ENCODE measurements around the gene ROR2. TPM values are rescaled to one million over a fixed set of nuclear protein-coding genes. Genes with fewer than 3 reads are reported as not detected.

ROR2 gene
- total and polyA plus RNA-seq, 7 donors = 0.46 to 81.7 (median 51.4) TPM

DNA sequence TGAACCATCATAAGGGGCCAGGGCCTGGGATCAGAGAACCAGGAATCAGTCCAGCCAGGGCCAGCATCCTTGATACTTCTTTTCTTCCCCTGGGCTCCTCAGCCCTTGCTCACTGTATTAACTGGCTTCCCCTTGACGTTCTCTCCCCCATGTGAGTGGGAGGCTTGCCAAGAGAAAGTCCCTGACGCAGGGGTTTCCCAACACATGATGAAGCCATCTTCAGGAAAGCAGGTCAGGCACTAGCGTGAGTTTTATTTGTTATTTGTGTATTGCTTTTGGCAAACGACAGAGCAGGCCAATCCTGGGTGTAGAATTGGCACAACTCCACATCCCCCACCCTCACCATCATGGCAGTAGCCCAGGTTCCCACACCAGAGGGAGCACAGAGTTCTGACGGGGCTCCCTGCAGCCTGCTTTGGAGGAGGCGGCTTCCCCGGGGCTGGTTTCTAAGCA, 360.9 kb downstream of the ROR2 start:
- no peaks in the 10 kb centered on the region for H3K9me3 ChIP-seq
- no peak overlapping the region for H3K4me3 ChIP-seq
- WGBS, 2 donors = 25 to 52% methylated on average over 7 of the region's 7 CpGs
- peak; percentile 74 for DNase-seq
- H3K4me1 ChIP-seq = peaks cover 0 to 11% (median 4%) of the 10 kb centered on the region in 4 donors
- TF ChIP-seq POLR2AphosphoS5 (IDR thresholded peaks at IDR 0.05) (peak in 3 of 4 donors; percentile 8 to 70 (median 38)), EP300 (IDR thresholded peaks at IDR 0.05) (peak in 1 of 4 donors; percentile 77)
- TF ChIP-seq, protein P1, sequence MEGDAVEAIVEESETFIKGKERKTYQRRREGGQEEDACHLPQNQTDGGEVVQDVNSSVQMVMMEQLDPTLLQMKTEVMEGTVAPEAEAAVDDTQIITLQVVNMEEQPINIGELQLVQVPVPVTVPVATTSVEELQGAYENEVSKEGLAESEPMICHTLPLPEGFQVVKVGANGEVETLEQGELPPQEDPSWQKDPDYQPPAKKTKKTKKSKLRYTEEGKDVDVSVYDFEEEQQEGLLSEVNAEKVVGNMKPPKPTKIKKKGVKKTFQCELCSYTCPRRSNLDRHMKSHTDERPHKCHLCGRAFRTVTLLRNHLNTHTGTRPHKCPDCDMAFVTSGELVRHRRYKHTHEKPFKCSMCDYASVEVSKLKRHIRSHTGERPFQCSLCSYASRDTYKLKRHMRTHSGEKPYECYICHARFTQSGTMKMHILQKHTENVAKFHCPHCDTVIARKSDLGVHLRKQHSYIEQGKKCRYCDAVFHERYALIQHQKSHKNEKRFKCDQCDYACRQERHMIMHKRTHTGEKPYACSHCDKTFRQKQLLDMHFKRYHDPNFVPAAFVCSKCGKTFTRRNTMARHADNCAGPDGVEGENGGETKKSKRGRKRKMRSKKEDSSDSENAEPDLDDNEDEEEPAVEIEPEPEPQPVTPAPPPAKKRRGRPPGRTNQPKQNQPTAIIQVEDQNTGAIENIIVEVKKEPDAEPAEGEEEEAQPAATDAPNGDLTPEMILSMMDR (IDR thresholded peaks at IDR 0.05) = no peak
- no peaks in the 10 kb centered on the region for H3K36me3 ChIP-seq
- H3K27me3 ChIP-seq = no peaks in the 10 kb centered on the region
- H3K27ac ChIP-seq = no peak overlapping the region
- intact Hi-C loops (cut with DNase I) = no loop called here

DNA sequence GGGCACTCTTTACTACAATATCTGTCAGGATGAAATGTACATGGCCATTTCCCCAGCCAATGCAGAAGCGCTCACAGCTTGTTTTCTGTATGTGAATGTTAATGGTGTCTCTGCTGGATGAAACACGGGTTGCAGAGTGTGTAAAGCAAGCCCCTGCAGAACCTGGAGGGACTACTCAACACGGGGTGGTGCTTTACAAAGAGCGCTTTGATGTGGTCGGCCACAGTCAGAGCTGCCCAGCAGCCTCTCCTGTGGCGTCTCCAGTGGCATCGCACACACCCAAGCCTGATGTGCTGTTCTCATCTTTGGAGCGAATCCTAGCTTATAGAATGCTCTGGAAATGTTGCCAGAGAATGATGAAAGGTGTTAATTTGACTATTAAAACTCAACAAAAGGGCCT, 363.7 kb downstream of the ROR2 start:
- TF ChIP-seq EP300 (IDR thresholded peaks at IDR 0.05) = no peak
- TF ChIP-seq POLR2A (IDR thresholded peaks at IDR 0.05) = no peak
- H3K9me3 ChIP-seq = no peaks in the 10 kb centered on the region
- no peaks in the 10 kb centered on the region for H3K27me3 ChIP-seq
- DNase-seq = no peak
- H3K36me3 ChIP-seq = no peaks in the 10 kb centered on the region
- peaks cover 0 to 11% (median 4%) of the 10 kb centered on the region in 4 donors for H3K4me1 ChIP-seq
- intact Hi-C loops (cut with DNase I) = no loop called here
- H3K4me3 ChIP-seq = no peak overlapping the region
- no peak overlapping the region for H3K27ac ChIP-seq
- WGBS, 2 donors = 75 to 83% methylated on average over 8 of the region's 8 CpGs

DNA sequence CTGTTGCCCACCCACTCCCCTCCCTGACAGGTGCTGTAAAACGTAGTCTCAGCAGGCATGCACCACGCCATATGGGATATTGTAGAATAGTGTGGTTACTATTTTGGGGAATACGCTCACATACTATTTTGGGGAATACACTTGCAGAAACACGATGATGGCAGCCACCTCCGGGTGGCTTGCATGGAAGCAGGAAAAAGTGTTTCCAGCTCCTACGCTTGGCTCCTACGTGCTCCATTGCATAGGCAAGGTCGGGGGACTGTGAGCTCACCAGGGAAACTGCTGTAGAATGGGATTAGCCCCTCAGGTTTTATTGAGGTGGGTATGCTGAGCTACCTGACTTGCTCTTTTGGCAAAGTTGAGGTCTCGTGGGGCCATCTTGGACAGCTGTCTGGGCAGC, 366.1 kb downstream of the ROR2 start:
- H3K36me3 ChIP-seq = no peaks in the 10 kb centered on the region
- TF ChIP-seq EP300 (IDR thresholded peaks at IDR 0.05) (no peak), POLR2AphosphoS5 (IDR thresholded peaks at IDR 0.05) (no peak), POLR2A (IDR thresholded peaks at IDR 0.05) (no peak)
- no peak for DNase-seq
- no peak overlapping the region for H3K4me3 ChIP-seq
- H3K27me3 ChIP-seq = no peaks in the 10 kb centered on the region
- peaks cover 0 to 2% (median under 1%) of the 10 kb centered on the region in 4 donors for H3K4me1 ChIP-seq
- 91 to 94% methylated on average over 9 of the region's 9 CpGs for WGBS, 2 donors
- intact Hi-C loops (cut with DNase I) = no loop called here
- H3K9me3 ChIP-seq = no peaks in the 10 kb centered on the region
- no peak overlapping the region for H3K27ac ChIP-seq

DNA sequence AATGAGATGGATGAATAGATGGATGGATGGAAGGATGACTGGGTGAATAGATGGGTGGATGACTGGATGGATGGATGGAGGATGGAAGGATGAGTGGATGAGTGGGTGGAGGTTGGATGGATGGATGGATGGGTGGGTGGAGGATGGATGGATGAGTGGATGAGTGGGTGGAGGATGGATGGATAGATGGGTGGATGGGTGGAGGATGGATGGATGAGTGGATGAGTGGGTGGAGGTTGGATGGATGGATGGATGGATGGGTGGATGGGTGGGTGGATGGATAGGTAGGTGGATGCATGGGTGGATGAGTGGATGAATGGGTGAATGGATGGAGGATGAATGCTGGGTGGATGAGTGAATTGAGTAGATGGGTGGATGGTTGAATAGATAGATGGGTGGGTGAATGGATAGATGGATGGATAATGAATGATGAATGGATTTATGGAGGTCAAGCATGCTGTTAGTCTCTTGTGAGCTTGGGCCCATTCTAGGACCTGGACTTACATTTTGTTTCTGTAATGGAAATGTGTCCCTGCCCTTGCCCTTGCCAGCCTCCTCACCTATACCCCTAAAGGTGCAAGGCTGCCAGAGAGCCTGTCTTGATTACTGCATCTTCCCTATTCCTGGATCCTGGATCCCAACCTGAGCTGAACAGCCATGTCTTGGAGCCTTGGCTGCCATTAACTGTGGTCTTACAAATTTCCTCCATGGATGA, 366.7 kb downstream of the ROR2 start:
- Histone ChIP-seq H3K4me1 (peaks cover 0 to 5% (median 2%) of the 10 kb centered on the region in 4 donors), H3K4me3 (no peak overlapping the region), H3K27me3 (no peaks in the 10 kb centered on the region), H3K9me3 (no peaks in the 10 kb centered on the region), H3K36me3 (no peaks in the 10 kb centered on the region), H3K27ac (no peak overlapping the region)
- no peak for DNase-seq
- intact Hi-C loops (cut with DNase I) = no loop called here
- TF ChIP-seq, protein P1 (IDR thresholded peaks at IDR 0.05) = no peak
- TF ChIP-seq EP300 (IDR thresholded peaks at IDR 0.05) (no peak), POLR2AphosphoS5 (IDR thresholded peaks at IDR 0.05) (no peak), POLR2A (IDR thresholded peaks at IDR 0.05) (no peak)

DNA sequence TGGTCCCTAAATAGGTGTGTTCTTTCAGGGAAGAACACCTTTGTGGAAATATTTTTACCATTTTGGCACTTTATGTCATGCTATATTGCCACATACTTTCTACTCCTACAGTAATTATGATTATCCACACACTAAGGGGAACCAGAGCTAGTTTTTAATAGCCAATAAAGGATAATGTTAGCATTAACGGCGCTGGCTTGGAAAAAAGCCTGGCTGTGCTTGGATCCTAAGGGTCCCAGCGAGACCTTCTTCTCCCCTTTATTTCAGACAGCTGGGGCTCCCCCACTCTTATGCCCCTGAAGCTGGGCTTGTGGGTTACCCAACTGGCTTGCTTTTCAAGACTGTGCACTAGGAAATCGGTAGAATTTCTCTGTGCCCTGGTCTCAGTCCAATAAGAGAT, 367.8 kb downstream of the ROR2 start:
- DNase-seq = no peak
- 83 to 96% methylated on average over 4 of the region's 4 CpGs for WGBS, 2 donors
- Histone ChIP-seq H3K9me3 (no peaks in the 10 kb centered on the region), H3K4me3 (no peak overlapping the region), H3K4me1 (peaks cover 0 to 15% (median 9%) of the 10 kb centered on the region in 4 donors), H3K36me3 (no peaks in the 10 kb centered on the region), H3K27ac (no peak overlapping the region), H3K27me3 (no peaks in the 10 kb centered on the region)
- intact Hi-C loops (cut with DNase I) = no loop called here
- no peak for TF ChIP-seq EP300 (IDR thresholded peaks at IDR 0.05)
- TF ChIP-seq, protein P1 (IDR thresholded peaks at IDR 0.05) = no peak
- TF ChIP-seq POLR2AphosphoS5 (IDR thresholded peaks at IDR 0.05) = no peak
- no peak for TF ChIP-seq POLR2A (IDR thresholded peaks at IDR 0.05)
